Peyer's patch (tissue), 4 donors: Measurements from ENCODE around the gene RAB24.

Source experiments
- POLR2A ChIP-seq, 2 donors: fragments of 450-650 bp; IDR thresholded peaks; one replicate each; pipeline ENCODE4 v1.5.1; 2017; ENCODE audit warnings: antibody characterized with exemption in 2 of 2, mild to moderate bottlenecking in 2 of 2, moderate library complexity in 2 of 2
- TF ChIP-seq, protein P1 (sequence below), 6 experiments: fragments of 450-650 bp in 4 of 6; fragments of 200-600 bp in 2 of 6; sonication (generic) in 1 of 6; IDR thresholded peaks; one replicate each; pipeline ENCODE4 v1.5.1; 2017 to 2019; ENCODE audit warnings: antibody characterized with exemption in 6 of 6, mild to moderate bottlenecking in 3 of 6, moderate library complexity in 1 of 6

DNA sequence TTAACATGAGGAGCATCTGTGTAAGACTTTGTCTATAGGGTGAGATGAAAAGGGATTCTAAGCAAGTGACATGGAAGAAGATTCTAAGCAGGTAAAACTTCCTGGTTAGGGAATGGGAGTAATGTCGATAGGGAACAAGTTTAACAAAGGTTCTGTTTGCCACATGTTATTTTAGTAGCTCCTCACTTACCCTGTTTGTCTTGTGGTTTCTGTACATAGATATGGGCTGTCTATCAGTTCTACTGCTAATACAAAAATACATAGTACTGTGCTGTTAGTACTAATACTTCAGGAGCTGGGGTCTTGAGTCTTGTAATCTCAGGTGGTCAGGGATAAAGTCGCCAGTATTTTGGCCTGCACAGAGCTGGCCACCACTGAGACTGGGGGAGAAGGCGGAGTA, 32.9 kb downstream of the RAB24 start:
- TF ChIP-seq, protein P1, sequence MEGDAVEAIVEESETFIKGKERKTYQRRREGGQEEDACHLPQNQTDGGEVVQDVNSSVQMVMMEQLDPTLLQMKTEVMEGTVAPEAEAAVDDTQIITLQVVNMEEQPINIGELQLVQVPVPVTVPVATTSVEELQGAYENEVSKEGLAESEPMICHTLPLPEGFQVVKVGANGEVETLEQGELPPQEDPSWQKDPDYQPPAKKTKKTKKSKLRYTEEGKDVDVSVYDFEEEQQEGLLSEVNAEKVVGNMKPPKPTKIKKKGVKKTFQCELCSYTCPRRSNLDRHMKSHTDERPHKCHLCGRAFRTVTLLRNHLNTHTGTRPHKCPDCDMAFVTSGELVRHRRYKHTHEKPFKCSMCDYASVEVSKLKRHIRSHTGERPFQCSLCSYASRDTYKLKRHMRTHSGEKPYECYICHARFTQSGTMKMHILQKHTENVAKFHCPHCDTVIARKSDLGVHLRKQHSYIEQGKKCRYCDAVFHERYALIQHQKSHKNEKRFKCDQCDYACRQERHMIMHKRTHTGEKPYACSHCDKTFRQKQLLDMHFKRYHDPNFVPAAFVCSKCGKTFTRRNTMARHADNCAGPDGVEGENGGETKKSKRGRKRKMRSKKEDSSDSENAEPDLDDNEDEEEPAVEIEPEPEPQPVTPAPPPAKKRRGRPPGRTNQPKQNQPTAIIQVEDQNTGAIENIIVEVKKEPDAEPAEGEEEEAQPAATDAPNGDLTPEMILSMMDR (IDR thresholded peaks at IDR 0.05): no peak
- TF ChIP-seq POLR2A (IDR thresholded peaks at IDR 0.05): no peak
